Left lung (tissue), 14 donors: ENCODE data around the gene DCP1B. TPM values are rescaled to one million over a fixed set of nuclear protein-coding genes. Genes with fewer than 3 reads are reported as not detected.
A peak's percentile ranks its signal among the peaks of the same experiment; 100 is the strongest.

Source experiments
- ATAC-seq: fragments of 200-7000 bp; cut with Tn5 transposase; one replicate; pipeline ENCODE4 v1.9.1; 2020; ENCODE audit warnings: moderate library complexity
- DNase-seq, 4 donors: peaks; one replicate each; pipeline ENCODE4 v3.0.0-alpha.2; 2013 to 2020
- H3K27ac ChIP-seq, 2 donors: fragments of 200-600 bp; sonication (generic) in 1 of 2; one replicate each; pipeline versions ENCODE4 v1.5.0 to v1.8.0; 2020 to 2021
- H3K27me3 ChIP-seq, 2 donors: fragments of 200-600 bp; sonication (generic) in 1 of 2; one replicate each; pipeline versions ENCODE4 v1.5.0 to v1.8.0; 2020 to 2021
- H3K36me3 ChIP-seq, 2 donors: fragments of 200-600 bp; sonication (generic) in 1 of 2; one replicate each; pipeline versions ENCODE4 v1.5.0 to v1.8.0; 2020 to 2021
- H3K4me1 ChIP-seq, 2 donors: fragments of 200-600 bp; one replicate each; pipeline ENCODE4 v1.8.0; 2021
- H3K4me3 ChIP-seq, 2 donors: fragments of 200-600 bp; sonication (generic) in 1 of 2; one replicate each; pipeline versions ENCODE4 v1.5.0 to v1.8.0; 2020 to 2021; ENCODE audit warnings: mild to moderate bottlenecking in 1 of 2
- H3K9me3 ChIP-seq, 2 donors: fragments of 200-600 bp; sonication (generic) in 1 of 2; one replicate each; pipeline versions ENCODE4 v1.5.0 to v1.8.0; 2020 to 2021
- CTCF ChIP-seq, 2 donors: fragments of 200-600 bp; sonication (generic) in 1 of 2; IDR thresholded peaks; one replicate each; pipeline versions ENCODE4 v1.5.0 to v1.8.0; 2021; ENCODE audit warnings: antibody characterized with exemption in 2 of 2
- intact Hi-C, 2 donors: fragments of 100-400 bp; cut with DNase I; formaldehyde crosslinking; loops; one replicate each; pipeline versions ENCODE4 v1.11.2 to v1.14.2; 2022
- long read RNA-seq, 12 donors: library from polyadenylated mRNA in 2 of 12; unstranded in 2 of 12; transcript quantifications; one replicate each; pipeline ENCODE4 v2.0.0 and lab custom pipeline, GENCODE V29; 2019 to 2026
- polyA plus RNA-seq, 6 donors: library from polyadenylated mRNA; unstranded; fragments of 120-200 nt; gene quantifications; one replicate each; pipeline ENCODE4 v1.2.1, GENCODE V29; 2013; ENCODE audit not compliant: insufficient read length in 6 of 6
- total RNA-seq, 2 donors: library from RNA; stranded (reverse); fragmentation: NEBNext Ultra II Directional; extraction: Animal tissue kit (Norgen Biotek cat#: 25700); gene quantifications; one replicate each; pipeline ENCODE4 v1.2.1, GENCODE V29; 2021
- donor health status: DM: no; HTN: yes; CAD: no.
- donor health status: DM: no; HTN: no; CAD: no.

DCP1B gene
- total RNA-seq (10 to 100 TPM in 1 of 2 donors, 1 to 10 TPM in 1; 9.8 to 11.2 TPM), polyA plus RNA-seq (10 to 100 TPM; 25.2 to 33.4 (median 29.8) TPM)
- long read RNA-seq, donor 1, partial matches to known transcripts: 24 of 30 reads
- long read RNA-seq, donor 1, other reads (novel, unspliced or antisense): 0 of 30 reads
- long read RNA-seq, donor 2, transcript DCP1B-201 (9 exons, 2,086 nt): major isoform, 5 of 18 reads
- long read RNA-seq, donor 2, partial matches to known transcripts: 9 of 18 reads
- long read RNA-seq, donor 2, other reads (novel, unspliced or antisense): 0 of 18 reads
- long read RNA-seq, donor 3, partial matches to known transcripts: 5 of 8 reads
- long read RNA-seq, donor 3, other reads (novel, unspliced or antisense): 0 of 8 reads
- long read RNA-seq, donor 4, partial matches to known transcripts: 0 of 1 reads
- long read RNA-seq, donor 4, other reads (novel, unspliced or antisense): 0 of 1 reads
- long read RNA-seq, donor 5, partial matches to known transcripts: 13 of 14 reads
- long read RNA-seq, donor 5, other reads (novel, unspliced or antisense): 0 of 14 reads
- long read RNA-seq, donor 6, transcript DCP1B-201 (9 exons, 2,086 nt): major isoform, 10 of 10 reads
- long read RNA-seq, donor 6, partial matches to known transcripts: 0 of 10 reads
- long read RNA-seq, donor 6, other reads (novel, unspliced or antisense): 0 of 10 reads
- long read RNA-seq, donor 7, transcript DCP1B-201 (9 exons, 2,086 nt): major isoform, 5 of 8 reads
- long read RNA-seq, donor 7, partial matches to known transcripts: 0 of 8 reads
- long read RNA-seq, donor 7, other reads (novel, unspliced or antisense): 0 of 8 reads
- long read RNA-seq, donor 8, transcript DCP1B-201 (9 exons, 2,086 nt): major isoform, 6 of 12 reads
- long read RNA-seq, donor 8, partial matches to known transcripts: 5 of 12 reads
- long read RNA-seq, donor 8, other reads (novel, unspliced or antisense): 0 of 12 reads
- long read RNA-seq, donor 9: 0 reads
- long read RNA-seq, donor 10, partial matches to known transcripts: 0 of 2 reads
- long read RNA-seq, donor 10, other reads (novel, unspliced or antisense): 0 of 2 reads
- long read RNA-seq, donor 11, partial matches to known transcripts: 0 of 3 reads
- long read RNA-seq, donor 11, other reads (novel, unspliced or antisense): 0 of 3 reads
- long read RNA-seq, donor 12, partial matches to known transcripts: 0 of 2 reads
- long read RNA-seq, donor 12, other reads (novel, unspliced or antisense): 0 of 2 reads

GRCh38 chr12:2004113-2004929 lies at the start of gene DCP1B:
DCP1B (minus strand) TSS chr12:2004457; CDS start chr12:2004431, 26 bp downstream.
- DNase-seq (peak; percentile 94 to 99 (median 97)), ATAC-seq (peak; percentile 100)
- Histone ChIP-seq H3K9me3 (no peaks in the 10 kb centered on the region), H3K36me3 (no peaks in the 10 kb centered on the region), H3K27ac (peak within 1 kb of the TSS; percentile 91), H3K4me1 (peaks cover 7 to 18% of the 10 kb centered on the region in 2 donors), H3K4me3 (peak within 1 kb of the TSS; percentile 76 to 84), H3K27me3 (no peaks in the 10 kb centered on the region)
- no peak for TF ChIP-seq CTCF (IDR thresholded peaks at IDR 0.05)
- intact Hi-C loops: no loop called here

GRCh38 chr12:2053691-2054090 lies 49.4 kb upstream of the DCP1B start:
- intact Hi-C loops: loop anchor here in 1 of 2 donors (10.0 kb wide), 1 partner anchor 231 kb away; no protein-coding TSS in a partner anchor
- H3K4me3 ChIP-seq: peak overlapping the region; percentile 38 to 41
- H3K27ac ChIP-seq: peak overlapping the region; percentile 48 to 55
- H3K36me3 ChIP-seq: no peaks in the 10 kb centered on the region
- H3K27me3 ChIP-seq: peaks cover 28 to 88% of the 10 kb centered on the region in 2 donors
- DNase-seq: peak in 3 of 4 donors; percentile 51 to 57 (median 55)
- H3K4me1 ChIP-seq: peaks cover 0 to 15% of the 10 kb centered on the region in 2 donors
- TF ChIP-seq CTCF (IDR thresholded peaks at IDR 0.05): no peak
- no peaks in the 10 kb centered on the region for H3K9me3 ChIP-seq
- no peak for ATAC-seq

- ATAC-seq: peak; percentile 75
- peak; percentile 49 to 82 (median 68) for DNase-seq
- intact Hi-C loops: loop anchor here in 1 of 2 donors (10.0 kb wide), 1 partner anchor 232 kb away; no protein-coding TSS in a partner anchor
- peaks cover 0 to 15% of the 10 kb centered on the region in 2 donors for H3K4me1 ChIP-seq
- no peaks in the 10 kb centered on the region for H3K9me3 ChIP-seq
- TF ChIP-seq CTCF (IDR thresholded peaks at IDR 0.05): no peak
- H3K4me3 ChIP-seq: peak within 1 kb of the TSS; percentile 38 to 41
- peak within 1 kb of the TSS; percentile 48 to 55 for H3K27ac ChIP-seq
- peaks cover 28 to 95% of the 10 kb centered on the region in 2 donors for H3K27me3 ChIP-seq
- H3K36me3 ChIP-seq: no peaks in the 10 kb centered on the region
Measured at GRCh38 chr12:2052826-2053678, 48.8 kb upstream of the DCP1B start, which contains the start of gene CACNA1C. CACNA1C (plus strand) TSS chr12:2052987; CDS start chr12:2053563, 576 bp downstream.
